Measurements from ENCODE around the gene CERK.
A peak's percentile ranks its signal among the peaks of the same experiment; 100 is the strongest.

CERK gene

DNA sequence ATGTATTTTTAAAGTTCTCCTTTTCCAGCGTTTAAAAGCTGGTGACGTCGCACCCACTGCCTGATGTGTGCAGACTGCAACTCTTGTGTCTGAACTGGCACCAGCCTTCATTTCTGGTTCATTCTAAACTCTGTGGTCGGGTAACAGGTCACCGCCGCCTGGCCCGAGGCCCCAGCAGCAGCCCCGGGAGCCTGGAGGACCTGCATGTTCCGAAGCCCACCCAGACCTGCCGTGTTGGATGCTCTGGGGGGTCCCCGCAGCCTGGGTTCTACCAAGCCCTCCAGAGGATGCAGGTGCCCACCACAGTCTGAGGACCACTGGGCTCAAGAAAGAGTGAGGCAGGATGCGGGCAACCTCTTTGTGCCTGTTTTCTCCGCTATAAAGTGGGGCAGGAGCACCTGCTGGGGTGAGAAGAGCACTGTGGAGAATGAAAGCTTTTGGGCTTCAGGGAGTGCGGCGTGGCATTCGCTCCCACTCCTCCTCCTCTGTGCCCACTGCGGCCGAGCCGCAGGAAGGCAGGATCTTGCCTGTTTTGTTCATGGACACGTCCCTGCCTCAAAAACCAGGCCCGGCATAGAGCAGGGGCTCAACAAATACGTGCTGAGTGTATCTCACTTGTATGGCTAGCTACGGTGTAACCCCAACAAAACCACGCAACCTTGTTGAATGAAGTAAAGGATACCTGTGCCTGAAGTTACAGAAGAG is 40.1 kb downstream of the CERK start:
- no peak for DNase-seq

DNA sequence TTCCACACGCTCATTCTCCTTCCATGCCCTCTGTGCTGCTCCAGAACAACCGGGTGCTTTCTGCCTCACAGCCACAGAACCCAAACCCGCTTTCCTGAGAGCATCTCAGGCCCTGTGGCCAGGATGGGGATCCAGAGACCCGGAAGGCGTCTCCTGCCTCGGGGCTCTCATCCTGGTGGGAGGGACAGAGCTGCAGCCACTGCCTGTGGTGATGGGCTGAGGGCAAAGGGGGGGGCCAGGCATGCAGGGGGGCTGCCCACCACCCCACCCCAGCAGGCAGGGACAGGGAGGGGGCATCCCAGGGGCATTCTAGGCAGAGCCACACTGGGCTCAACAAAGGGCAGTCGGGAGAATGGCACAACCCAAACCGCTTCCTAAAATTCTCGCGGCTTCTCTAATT is 41.4 kb downstream of the CERK start:
- no peak for DNase-seq

DNA sequence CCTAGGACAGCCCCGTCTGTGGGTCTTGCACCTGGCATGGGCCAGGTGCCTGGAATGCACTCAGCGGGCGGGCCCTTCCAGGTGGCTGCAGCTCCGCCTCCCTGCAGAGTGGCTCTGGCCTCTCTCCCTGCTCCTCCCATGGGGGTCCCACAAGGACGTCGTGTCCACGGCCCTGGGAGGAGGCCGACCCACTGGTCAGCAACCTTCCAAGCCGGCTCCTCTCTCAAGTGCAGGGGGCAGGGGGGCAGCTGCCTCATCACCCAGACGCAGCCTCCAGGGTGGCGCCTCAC is 41.9 kb downstream of the CERK start:
- DNase-seq, result no peak

DNA sequence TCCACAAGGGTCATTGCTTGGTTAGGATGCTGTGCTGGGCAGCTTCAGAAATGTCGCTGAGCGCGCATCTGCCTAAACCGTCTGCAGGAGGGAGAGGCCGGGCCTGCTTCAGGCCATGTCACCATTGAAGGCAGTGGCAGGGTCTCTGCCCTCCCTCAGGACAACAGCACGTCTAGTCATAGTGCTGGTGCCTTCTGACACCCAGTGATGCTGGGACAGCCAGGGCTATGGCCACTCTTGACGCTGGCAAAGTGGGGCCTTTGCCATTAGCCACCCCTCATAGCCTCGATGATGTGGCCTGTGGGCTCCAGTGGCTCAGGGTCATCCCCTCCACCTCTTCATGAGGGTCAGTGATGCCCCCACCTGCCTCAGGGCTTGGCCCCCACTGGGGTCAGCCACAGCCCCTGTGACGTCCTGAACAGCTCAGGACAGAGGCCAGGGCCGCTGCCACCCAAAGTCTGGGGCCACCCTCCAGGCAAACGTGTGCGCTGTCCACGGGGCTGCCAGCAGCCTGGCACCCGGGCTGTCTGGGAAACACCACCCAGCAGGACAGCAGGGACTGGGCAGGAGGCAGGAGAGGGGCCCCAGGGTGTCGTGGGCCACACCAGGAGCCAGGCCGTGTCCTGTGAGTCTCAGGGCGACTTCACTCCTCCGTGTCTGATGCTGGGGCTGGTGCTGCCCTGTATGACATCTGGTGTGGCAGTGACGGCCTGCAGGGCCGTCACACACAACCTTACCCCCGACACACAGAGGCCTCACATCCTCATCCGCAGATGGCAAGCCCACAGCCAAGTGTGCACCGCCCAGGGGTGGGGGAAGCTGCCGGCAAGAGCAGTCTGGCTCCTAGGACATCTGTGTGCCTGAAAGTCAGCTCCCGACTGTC is 42.5 kb downstream of the CERK start:
- no peak for DNase-seq

DNA sequence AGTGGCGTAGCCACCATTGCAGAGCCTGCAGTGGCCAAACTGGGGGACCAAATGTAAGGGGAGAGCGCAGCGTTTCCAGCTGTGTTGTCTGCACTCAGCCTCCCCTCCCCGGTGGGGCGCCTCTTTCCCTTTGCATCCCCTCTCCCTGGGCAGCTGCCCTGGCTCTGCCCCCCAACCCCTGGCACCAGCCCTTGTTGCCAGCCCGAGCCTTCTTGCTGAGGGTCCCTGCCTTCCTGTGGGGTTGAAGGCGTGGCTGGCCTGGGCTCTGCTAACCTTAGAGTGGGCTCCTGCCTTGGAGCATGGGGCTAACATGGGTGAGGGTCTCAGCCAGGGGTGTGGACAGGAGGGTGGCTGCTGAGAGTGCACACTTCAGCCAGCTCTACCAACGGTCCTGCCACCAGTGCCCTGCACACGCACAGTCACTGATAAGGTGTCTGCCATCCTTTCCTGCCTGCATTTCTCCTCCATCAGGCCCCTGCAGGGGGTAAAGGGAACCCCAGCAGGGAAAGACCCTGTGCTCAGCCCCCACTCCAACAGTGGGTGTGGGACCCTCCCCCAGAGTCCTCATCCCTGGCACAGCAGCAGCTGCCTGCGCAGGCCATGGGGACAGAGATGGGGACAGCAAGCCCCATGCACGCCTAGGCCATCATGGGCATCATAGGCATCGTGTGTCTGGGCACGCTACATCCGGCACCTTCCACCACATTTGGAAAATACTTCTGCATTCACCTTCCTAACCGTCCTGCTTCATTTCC is 43.5 kb downstream of the CERK start:
- no peak for DNase-seq

DNA sequence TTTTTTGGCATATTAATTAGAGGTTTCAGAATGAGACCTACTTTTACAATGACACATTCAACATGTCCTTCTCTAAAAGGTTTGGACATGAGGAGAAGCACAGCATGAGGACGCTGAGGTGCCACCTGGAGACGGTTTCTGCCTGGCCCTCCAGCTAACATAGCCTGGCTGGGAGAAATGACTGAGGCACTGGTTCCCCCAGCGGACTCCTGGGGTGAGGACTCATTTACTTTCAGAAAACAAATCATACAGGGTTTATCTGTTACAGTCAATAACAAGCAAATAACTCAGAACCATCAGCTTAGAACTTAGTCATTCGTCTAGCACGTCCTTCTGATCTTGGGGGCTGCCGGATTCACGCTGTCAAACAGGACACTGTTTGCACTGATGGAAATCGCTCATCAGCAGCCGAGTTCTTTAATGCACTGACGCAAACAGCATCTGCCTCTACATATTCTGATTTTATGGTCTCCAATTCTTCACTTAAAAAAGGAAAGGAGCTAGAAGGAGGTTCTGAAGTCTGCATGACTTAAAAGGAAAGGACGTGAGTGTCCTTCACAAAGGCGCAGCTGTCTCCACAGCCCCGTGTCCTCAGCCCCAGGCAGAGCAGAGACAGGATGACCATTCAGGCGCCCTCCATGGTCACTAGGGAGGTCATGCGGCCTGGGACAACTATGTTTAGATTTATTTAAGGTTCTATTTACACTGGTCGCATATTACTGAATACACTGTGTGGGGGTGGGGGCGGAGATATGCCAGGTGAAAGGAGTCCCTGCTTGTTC is 44.2 kb downstream of the CERK start:
- no peak for DNase-seq

DNA sequence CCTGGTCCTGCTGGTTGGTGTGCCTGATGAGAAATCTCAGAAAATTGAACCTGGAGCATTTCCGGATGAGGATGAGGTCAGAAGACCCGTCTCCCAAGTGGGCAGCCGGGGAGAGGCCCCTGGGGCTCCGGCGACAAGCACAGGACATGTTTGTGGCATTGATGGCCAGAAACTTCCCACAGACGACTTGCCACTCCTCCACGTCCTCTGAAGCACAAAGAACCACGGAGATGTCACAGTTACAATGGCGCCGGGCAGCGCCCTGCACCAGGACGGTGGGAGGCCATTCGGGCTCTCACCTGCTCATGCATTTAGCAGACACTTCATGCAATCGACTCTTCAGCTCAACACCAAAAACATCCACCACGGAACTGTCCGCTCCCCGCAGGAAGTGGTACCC is 46.5 kb downstream of the CERK start:
- DNase-seq, result no peak

DNA sequence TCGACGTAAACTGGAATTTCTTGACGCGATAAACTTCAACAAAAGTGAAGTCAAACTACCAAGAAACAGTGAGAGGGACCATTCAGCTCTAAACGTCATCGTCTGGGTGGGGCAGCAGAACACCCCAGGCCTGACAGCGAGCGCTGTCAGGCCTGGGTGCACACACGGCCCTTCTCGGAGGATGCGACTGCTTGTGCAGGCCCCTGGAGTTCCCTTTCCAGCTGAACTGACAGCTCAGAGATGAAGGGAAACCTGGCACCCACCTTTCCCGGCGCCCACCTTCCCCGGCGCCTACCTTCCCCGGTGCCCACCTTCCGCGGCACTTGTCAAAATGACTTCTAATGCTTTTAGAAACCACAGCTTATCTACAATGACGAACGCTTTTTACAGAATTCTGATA is 47.9 kb downstream of the CERK start:
- DNase-seq, result no peak

DNA sequence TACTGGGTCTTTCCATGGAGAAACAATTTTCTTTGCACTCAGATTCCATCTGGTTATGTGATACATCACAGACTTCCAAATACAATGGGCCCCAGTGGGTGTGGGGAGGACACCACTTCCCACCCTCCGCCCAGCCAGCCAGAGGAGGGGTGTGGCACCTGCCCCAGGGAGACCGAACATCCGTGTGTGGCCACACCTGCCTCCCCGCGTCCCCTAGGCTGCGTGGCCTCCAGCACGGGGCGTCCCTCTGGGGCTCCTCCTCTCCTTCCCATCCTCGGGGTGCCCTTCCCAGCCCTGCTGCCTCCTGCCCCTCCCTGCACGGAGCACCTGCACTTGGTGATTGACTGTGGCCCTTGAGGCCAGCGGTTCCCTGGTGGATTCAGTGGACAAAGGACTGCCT is 49.1 kb downstream of the CERK start:
- DNase-seq, result no peak

DNA sequence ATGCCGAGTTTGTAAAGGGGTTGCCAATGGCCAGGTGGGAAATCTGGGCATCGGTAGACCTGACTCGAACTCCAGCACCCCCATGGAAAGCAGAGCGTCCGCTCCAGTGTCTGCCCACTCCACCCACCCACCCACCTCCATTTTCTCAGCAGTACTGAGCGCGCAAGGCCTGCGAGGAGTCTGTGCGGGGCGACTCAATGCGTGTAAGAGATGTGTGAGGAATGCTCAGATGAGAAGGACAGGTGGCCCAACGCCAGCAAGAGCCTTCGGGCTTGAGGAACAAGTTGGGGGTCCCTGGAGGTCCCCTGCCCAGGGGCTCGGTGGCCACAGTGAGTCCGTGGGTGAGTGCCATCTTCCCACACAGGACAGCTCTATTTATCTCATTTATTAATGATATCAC is 50.6 kb downstream of the CERK start:
- no peak for DNase-seq

DNA sequence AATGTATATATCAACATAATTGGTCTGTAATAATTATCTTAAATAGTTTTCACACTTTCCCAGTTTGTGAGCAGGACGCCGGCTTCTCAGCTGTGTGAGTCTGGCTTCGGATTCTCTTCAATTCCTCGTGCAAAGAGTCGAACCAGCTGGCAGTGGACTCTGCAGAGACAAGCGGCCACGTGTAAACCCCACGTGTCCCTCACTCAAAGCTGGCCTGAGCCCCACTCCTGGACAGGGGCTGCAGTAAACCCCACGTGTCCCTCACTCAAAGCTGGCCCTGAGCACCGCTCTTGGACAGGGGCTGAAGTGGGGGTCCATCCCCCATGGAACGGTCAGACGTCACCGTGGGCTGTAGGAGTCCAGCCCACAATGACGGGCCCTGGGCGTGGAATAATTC is 51.0 kb downstream of the CERK start:
- no peak for DNase-seq

DNA sequence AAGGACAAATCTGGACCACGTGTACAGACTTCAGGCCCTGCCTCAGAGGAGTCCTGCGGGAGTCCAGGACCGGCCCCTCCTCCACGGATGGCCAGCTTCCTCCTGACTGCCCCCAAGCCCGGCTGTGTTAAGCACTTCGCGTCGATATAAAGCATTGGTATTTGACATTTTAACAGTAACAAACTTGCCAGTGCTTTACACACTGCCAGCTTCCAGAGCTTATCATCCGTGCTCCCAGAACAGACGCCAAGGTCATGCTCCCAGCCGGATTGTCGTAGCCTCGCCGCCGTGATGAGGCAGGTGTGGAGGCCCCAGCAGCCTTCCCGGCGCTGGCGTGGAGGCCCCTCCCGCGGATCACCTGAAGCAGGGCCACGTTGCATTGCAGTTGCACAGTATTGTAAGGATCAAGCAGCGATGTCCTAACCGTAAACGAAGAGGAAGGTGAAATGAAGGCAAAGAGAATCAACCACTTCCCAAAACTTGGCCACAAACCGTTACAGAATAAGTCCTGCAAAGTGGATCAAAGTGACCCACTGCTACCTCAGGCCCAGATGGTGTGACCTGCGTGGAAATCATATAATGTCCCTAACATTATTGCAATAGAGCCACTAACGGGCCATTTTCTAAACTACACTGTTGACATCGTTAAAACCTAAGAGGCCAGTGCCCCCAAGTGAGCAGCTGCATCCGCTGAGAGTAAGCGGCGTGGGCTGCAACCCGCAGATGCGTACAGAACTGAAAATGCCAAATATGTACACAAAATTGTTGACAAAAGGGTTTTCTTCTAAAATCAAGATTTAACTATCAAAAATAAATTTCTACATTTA is 51.6 kb downstream of the CERK start:
- DNase-seq, result no peak

DNA sequence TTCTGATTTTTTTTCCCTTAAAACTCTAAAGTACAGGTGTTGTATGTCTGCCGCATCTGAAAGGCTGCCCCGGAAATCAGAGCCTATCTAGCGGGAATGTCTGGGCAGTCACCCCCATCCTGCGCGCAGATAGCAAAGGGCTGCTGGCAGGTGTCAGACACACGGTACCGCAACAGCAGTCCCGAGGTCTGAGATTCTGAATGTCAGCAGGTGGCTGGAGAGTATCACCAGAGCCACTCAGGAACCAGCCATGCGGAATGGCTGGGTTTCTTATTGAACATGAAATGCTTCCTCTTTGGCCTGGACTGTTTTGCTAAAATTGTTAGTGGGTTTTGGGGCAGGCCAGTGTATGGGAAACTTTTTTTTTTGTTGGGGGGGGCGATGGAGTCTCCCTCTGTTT is 53.3 kb downstream of the CERK start:
- no peak for DNase-seq

DNA sequence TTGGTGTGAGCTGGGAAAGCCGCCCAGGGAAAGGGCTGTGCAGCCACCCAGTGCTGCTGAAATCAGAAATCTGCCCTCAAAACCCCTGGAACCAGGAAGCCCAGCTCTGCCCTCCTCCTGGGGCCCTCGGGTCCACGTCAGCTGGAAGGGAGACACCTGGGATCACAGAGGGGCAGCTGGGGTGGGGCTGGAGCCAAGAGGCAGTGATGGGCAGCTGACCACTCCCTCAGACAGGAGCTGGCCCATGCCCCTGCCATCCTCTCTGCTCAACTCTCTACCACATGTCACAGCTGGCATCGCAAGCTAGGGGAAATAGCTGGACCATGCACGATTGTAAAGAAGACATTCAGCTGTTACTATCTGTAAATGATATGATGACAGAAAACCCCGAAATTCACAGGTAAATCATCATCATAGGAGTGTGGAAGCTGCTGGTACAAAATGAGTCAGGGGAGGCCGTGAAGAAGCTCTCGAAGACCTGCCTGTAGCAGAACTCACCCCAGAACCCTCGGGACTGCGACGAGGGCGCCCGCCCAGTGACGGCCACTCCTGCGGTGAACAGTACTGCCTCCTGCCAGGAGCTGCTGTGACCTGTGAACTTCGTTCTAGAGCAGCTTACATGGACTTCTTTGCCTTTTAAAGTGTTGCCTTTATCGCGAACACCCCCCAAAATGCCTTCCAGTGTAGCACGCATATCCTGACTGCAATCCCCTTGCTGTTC is 55.9 kb downstream of the CERK start:
- DNase-seq, result no peak

DNA sequence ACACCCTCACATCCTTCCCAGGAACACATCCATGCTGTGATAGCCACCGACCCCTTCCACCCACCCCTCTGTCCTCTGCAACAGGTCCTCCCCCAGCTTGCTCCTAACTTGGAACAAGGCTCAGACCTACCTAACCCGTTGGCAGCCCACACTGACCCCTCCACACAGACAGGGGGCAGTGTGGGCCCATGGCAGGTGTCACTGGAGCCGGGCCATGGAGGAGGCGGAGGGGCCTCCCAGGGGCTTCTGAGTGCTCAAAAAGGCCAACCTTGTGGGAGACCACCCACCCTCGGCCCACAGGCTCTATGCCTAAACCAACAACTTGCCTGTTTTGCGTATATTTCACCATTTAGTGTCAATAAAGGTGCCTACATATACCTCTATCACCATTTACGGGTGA is 57.0 kb downstream of the CERK start:
- no peak for DNase-seq

DNA sequence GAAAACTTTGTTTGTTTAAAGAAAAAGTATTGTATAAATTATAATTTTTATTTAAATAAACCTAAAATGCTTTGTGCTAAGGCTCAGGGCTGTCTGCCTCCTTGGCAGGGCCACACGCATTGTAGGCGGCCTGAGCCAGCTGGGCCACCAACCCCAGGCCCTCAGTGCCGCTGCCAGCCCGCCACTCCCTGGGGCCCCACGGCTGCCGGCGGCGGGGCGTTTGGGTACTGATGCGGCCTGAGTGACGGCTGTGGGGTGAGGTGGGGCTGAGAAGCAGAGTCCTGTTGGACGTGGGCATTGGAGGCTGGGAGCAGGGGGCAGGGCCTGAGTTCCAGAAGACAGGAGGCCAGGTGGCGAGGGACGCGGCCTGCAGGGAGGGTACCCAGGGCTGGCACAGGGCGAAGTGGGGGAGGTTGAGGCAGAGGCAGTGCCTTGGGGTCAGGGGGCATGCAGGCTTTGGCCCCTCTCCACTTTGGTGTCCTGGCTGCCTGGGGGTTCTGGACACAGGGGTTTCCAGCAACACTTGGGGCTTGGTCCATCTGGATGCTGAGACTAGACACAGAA is 58.3 kb downstream of the CERK start:
- DNase-seq, result peak; percentile 34

DNA sequence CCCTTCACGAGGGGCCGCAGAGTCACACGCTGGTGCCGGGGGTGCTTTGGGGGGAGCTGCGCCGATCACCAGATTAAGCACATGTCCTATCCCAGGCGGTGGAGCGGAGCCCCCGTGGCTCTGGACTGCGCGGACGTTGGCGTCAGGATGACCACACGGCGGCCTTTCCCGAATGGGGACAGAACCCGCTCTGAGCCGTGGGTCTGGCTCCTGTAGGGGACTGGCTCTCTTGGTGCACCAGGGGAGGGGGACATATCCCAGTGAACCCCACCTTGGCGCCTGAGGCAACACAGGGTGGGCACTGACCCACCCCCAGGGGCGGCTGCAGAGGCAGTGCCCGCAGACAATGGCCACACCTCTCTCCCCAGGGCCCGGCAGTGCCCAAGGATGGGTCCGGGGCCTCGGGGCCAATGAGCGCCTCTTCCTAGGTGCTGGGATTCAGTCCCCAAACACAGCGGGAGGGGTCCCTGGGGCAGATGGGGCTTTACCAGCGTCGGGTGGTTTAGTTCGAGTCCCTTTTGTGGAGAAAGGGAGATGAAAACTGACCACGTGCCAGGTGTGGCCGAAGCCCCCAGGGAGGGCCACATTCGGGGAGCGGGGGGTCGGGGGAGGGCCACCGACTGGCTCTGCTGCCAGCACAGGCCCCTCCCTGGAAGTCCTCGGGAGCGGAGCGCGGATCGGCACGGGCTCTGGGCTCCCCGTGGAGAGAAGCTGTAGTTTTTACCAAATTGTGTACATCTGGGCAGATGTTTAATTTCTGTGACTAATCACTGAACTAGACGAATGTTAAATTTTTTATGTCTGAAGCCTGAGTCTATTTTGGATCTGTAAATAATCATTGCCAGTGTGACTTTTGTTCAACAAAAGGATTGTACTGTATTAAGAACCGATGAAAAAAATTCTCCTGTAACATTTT is 59.0 kb downstream of the CERK start:
- DNase-seq, result peak; percentile 55

DNA sequence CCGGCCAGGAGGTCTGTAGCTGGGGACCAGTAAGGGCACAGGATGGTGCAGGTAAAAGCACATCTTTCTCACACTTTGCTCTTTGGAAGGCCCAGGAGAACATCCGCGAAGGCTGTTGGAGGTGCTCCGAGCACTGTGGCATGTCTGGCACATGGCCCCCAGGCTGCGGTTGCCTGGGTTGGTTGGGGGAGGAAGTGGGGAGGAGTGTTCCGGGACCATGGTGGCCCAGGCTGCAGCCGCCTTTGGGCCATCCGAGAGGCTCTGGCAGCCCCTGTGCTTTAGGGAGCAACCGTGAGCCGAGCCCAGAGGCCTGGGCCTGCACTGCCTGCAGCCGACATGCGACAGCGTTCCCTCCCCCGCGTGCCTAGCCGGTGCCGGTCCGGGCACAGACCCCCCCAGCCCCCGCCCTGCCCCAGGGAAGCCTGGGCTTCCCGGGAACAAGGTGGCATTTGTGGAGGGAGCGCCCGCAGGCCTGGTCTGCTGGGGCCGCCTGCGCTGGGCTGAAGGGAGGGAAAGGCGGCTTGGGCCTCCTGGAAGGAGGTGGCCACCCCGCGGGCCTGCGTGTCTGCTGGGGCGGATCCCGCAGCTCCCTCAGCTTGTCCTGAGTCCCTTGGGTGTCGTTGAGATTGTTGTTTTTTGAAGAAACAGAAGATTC is 59.9 kb downstream of the CERK start:
- DNase-seq, result peak; percentile 6

DNA sequence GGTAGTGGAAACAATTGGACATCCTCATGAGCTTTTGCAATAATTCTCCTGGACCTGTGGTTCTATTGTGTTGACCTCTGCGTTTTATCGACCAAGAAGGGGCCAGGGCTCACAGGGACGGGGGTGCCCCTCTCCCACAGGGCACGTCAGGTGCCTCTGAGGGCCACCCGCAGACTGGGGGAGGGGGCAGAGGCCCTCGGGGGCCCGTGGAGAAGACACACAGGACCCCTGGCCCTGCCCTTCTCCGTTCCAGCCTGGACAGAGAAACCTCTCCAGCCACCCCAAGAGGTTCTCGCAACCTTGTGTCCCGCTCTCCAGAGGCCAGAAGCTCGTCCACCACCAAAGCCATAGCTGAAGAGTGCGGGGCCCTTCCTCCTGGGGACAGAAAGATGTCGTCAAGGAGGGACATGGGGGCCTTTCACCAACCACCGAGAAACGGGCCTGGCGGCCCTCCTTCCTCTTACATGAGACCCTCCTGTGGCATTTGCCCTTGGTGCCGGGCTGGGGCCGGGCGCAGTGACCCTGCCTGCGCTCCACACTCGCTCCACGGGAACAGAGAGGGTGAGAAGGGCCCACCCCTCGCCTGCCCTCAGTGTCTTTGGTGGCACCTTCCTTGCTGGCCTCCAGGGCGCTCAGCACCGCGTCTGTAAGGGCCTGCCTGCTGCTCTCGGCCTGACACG is 60.6 kb downstream of the CERK start:
- no peak for DNase-seq
